Hematopoietic multipotent progenitor cell treated with erythropoietin and hydrocortisone succinate and interleukin-3 and kit ligand, for 4 days (in vitro differentiated cells): ENCODE measurements around the gene PIP5K1C.
"Not testable (repeated sequence)": the region's sequence is repeated elsewhere in the genome, so short reads cannot be mapped to it uniquely, and the experiment has no call there.

Source experiments
- DNase-seq: peaks from one replicate; pipeline ENCODE4 v3.0.0-alpha.2; 2015

The PIP5K1C gene

GRCh38 chr19:3584036-3584802 lies 116.0 kb downstream of the PIP5K1C start:
- not testable (repeated sequence) for DNase-seq

GRCh38 chr19:3581792-3582191 lies 118.5 kb downstream of the PIP5K1C start:
- DNase-seq, result not testable (repeated sequence)
